GM10266 (cell line): ENCODE data around the gene NPHP4.

Experiments
- DNase-seq: peaks from one replicate; pipeline ENCODE4 v3.0.0; 2012; ENCODE audit errors: extremely low spot score
- TF ChIP-seq, protein P1 (sequence below): IDR thresholded peaks from 2 replicates; pipeline ENCODE4 v1.5.1; 2012; ENCODE audit warnings: mild to moderate bottlenecking, low read depth; ENCODE audit not compliant: control insufficient read depth, insufficient read depth; ENCODE audit errors: missing control alignments

Gene NPHP4

GRCh38 chr1:5878971-5879370 lies 113.3 kb downstream of the NPHP4 start:
- DNase-seq: no peak
- TF ChIP-seq, protein P1, sequence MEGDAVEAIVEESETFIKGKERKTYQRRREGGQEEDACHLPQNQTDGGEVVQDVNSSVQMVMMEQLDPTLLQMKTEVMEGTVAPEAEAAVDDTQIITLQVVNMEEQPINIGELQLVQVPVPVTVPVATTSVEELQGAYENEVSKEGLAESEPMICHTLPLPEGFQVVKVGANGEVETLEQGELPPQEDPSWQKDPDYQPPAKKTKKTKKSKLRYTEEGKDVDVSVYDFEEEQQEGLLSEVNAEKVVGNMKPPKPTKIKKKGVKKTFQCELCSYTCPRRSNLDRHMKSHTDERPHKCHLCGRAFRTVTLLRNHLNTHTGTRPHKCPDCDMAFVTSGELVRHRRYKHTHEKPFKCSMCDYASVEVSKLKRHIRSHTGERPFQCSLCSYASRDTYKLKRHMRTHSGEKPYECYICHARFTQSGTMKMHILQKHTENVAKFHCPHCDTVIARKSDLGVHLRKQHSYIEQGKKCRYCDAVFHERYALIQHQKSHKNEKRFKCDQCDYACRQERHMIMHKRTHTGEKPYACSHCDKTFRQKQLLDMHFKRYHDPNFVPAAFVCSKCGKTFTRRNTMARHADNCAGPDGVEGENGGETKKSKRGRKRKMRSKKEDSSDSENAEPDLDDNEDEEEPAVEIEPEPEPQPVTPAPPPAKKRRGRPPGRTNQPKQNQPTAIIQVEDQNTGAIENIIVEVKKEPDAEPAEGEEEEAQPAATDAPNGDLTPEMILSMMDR: no peak

- TF ChIP-seq, protein P1: no peak
- no peak for DNase-seq
Measured at GRCh38 chr1:5877683-5878530, 114.3 kb downstream of the NPHP4 start.

GRCh38 chr1:5877001-5877400 lies 115.2 kb downstream of the NPHP4 start:
- TF ChIP-seq, protein P1: no peak
- DNase-seq: no peak

DNA sequence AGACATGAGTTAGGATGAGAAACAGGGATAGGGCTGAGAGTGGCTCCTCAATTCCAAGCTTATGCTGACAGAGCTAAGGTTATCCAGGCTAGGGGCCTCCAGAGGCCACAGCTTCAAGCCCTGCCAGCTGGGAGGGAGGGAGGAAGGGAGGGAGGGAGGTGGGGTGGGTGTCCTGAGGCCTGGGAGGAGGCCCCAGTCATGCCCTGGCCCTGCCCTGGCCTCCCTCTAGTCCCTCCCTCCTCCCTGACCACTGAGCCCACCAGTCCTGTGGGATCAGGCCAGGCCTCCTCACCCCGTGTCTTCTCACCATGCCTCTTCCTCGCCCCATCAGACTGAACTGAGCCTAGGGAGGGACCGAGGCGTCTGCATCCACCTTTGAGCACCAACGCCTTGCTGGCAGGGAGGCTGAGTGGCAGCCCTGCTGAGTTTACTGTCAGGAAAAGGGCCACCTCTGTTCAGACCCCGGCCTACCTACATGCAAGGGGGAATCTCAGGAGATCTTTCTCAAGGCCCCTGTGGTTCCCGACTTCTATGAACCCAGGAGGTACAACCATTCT lies 116.1 kb downstream of the NPHP4 start:
- TF ChIP-seq, protein P1: no peak
- DNase-seq: no peak

- DNase-seq: no peak
- TF ChIP-seq, protein P1: no peak
Measured at GRCh38 chr1:5875345-5875910, 116.8 kb downstream of the NPHP4 start.

GRCh38 chr1:5874416-5875110 lies 117.7 kb downstream of the NPHP4 start:
- TF ChIP-seq, protein P1: no peak
- DNase-seq: no peak

- TF ChIP-seq, protein P1: no peak
- DNase-seq: no peak
Measured at GRCh38 chr1:5873556-5873955, 118.7 kb downstream of the NPHP4 start.
